Stimulated activated CD4-positive, alpha-beta T cell treated with anti-CD3 and anti-CD28 coated beads, Interleukin-4, amount 100 ng/mL, for 48 hours (primary cell): Measurements from ENCODE around the gene KIF11.
A peak's percentile ranks its signal among the peaks of the same experiment; 100 is the strongest.

Source experiments
- DNase-seq, 2 donors: peaks; one replicate each; pipeline ENCODE4 v3.0.0-alpha.2; 2020; ENCODE audit warnings: low read depth in 2 of 2

Gene KIF11

GRCh38 chr10:92678206-92678605, 85.3 kb downstream of the KIF11 start:
- DNase-seq, result no peak

GRCh38 chr10:92681306-92681834, 88.4 kb downstream of the KIF11 start:
- DNase-seq, result no peak

- no peak for DNase-seq
Observed at GRCh38 chr10:92688573-92688926, 95.6 kb downstream of the KIF11 start.

DNA sequence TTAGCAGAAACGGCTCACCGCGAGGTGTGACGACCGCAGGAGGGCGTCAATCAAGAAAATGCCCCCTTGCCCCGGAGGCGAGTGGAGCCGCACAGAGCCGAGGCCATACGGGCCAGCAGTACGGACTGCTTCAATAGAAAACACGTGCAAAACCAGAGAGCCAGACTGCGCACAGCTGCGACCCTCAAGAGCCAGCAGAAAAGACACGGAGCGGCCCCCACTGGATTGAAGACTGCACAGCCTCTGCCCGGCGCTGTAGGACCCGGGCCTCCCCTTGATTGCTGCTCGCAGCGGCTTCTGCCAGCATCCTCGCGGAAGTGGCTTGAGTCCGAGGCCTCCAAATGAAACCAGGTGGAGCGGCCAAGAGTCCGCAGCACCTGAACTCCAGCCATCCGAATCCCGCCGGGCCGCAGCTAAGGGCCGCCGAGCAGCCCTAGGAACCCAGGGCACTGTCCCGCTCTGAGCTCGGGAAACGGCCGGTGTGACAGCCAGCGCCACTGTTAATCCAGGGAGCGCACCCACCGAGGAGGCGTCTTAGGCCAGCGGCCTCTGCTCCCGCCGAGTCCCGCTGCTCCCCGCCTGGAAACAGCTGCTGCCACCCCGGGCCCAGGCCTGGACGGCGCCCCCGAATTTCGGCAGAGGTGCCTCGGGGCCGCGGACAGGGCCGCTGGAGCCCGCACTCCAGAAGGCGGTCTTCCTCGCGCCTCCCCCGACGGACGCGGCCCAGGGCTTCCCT, 96.2 kb downstream of the KIF11 start:
- no peak for DNase-seq

GRCh38 chr10:92689663-92690210, 96.8 kb downstream of the KIF11 start, which contains the start of gene HHEX:
TSS of gene HHEX (plus strand) at chr10:92689955. CDS start at chr10:92689987, 32 bp downstream.
- no peak for DNase-seq

GRCh38 chr10:92690211-92690914, 97.4 kb downstream of the KIF11 start:
- DNase-seq, result peak; percentile 41 to 57

DNA sequence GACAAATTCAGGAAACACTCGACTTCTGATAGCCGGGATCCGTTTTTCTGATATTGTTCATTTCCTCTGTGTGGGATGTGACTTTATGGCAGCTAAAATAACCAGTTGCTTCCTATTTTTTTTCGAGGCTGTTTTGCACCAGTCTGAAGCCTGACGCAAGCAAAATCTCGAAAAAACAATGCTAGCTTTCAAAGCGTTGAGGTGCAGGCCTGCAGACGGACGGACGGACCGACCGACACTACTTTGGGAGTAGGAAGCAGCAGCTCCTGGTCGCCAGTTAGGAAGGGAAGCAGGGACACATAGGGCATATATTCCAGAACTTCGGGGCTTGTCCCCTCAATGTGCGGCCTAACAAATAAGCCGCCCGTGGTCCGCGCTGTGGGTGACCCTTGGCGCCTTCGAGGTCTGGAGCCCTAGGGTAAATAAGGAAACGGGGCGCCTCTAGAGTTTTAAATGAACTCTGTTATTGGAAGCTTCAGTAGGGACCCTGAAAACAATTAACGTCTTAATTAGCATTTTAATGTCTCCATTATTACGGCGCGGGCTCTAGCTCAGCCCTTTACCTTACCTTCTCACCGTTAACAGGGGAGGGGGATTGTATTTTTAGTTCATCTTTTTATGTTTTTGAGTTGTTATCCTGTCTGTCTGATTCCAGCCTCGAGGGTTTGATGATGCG, 98.1 kb downstream of the KIF11 start:
- no peak for DNase-seq

DNA sequence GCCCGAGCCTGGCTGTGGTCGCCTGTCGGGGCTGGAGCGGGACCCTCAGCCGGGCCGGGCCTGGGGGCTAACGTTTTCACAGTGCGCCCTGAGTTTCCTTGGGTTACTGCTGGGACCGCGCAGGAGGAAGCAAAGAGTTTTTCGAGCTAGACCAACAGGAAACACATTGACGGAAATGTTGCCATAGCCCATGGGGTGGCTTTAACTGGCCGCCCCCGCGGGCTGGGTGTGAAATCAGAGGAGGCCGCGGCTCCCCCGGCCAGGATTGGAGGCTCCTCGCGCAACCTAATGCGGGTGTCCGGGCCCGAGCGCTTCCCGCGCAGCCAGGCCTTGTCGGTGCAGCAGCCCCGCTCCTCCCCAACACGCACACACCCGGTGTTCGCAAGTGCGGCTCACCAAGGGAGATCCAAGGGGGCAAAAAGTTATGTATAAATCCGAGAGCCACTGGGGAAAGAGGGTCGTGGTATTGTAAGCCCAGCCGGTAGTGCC, 98.7 kb downstream of the KIF11 start:
- DNase-seq, result no peak

DNA sequence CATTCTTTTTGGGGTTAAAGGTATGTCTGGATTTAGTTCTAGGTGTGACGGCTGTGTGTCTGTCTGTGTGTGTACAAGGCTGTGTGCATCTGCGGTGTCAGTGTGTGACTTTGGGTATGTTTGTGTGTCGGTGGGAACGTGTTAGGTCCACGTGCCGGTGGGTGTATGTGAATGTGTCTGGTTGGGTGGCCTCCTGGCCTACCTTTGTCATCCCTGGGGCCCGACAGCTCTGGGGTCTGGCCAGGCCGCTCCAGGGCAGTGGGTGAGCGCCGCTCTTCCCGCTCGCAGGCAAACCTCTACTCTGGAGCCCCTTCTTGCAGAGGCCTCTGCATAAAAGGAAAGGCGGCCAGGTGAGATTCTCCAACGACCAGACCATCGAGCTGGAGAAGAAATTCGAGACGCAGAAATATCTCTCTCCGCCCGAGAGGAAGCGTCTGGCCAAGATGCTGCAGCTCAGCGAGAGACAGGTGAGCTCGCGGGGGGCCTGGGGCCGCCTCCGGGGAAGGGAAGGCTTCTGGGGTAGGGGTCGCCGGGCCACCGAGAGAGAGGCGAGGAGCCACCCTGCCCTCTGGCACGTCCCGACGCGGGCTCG, 99.2 kb downstream of the KIF11 start:
- DNase-seq, result no peak

DNA sequence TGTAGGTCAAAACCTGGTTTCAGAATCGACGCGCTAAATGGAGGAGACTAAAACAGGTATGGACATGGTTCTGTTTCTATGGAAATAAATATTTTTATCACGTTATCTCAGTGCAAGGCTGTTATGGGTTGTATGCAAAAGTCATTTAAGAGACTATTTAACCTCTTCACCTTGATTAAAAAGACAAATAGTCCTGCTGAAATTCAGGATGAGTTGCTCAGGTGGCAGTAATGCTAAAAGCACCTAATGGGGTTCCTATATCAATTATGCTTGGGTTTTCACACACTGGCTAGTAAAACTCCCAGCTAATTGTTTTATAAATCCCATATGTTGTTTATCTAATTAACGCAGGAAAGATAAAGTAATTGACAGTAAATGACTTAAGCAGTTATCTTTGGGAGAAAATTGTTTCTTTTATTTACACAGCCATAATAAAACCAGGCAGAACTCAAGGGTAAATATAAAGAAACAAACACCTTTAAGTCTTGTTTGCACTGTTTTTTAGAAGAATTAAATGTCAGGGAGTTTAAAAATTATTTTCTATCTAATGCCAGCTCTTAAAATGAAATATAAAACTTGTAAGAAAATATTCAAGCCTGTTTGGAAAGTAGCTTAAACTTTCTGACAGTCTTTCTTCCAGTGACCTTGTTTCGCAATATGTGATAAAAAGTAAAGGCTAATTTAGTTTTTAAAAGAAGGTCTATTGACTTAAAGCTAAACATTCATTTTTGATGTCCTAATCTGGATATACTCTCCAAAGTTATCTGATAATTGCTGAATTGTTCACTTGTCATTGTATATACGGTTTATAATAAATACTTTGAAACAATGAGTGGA, 100.0 kb downstream of the KIF11 start:
- DNase-seq, result no peak

DNA sequence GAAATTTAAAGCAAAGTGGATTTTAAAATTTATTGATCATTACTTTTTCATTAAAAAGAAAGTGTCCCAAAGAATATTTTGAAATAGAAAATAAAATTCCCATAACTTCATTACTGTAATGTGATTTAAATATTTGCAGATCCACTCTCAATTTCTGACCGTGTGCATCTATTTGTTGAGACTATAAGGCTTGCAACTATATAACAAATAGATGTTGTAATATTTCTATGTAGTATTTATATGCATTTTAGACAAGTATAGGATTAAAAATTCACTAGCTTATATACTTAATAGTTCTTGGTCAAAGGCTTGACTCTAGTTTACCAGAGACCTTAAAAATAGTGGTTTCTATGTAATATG, 100.6 kb downstream of the KIF11 start:
- DNase-seq, result no peak

GRCh38 chr10:92695679-92696605, 103.0 kb downstream of the KIF11 start:
- no peak for DNase-seq

- DNase-seq, result no peak
Observed at GRCh38 chr10:92696606-92697383, 103.9 kb downstream of the KIF11 start.

- no peak for DNase-seq
Observed at GRCh38 chr10:92697663-92698511, 105.0 kb downstream of the KIF11 start.

- DNase-seq, result no peak
Observed at GRCh38 chr10:92699193-92699517, 106.2 kb downstream of the KIF11 start.

- DNase-seq, result no peak
Observed at GRCh38 chr10:92699518-92700381, 106.8 kb downstream of the KIF11 start.

GRCh38 chr10:92702301-92702916, 109.5 kb downstream of the KIF11 start:
- DNase-seq, result no peak
